IPS-18a (cell line): ENCODE data around the gene NSD1.

Experiments used
- H3K27ac ChIP-seq: one replicate; pipeline ENCODE4 v1.5.1; 2013; ENCODE audit warnings: low read length
- H3K27me3 ChIP-seq: one replicate; pipeline ENCODE4 v1.6.1; 2013; ENCODE audit warnings: mild to moderate bottlenecking, low read length; ENCODE audit not compliant: control insufficient read depth, insufficient read depth
- H3K36me3 ChIP-seq: one replicate; pipeline ENCODE4 v1.6.1; 2013; ENCODE audit warnings: low read depth, low read length; ENCODE audit not compliant: control insufficient read depth
- H3K4me1 ChIP-seq: one replicate; pipeline ENCODE4 v1.6.1; 2013; ENCODE audit warnings: low read depth, low read length; ENCODE audit not compliant: control insufficient read depth
- H3K4me3 ChIP-seq: one replicate; pipeline ENCODE4 v1.5.1; 2013; ENCODE audit warnings: low read length
- H3K9ac ChIP-seq: one replicate; pipeline ENCODE4 v1.6.1; 2013; ENCODE audit warnings: mild to moderate bottlenecking, low read length, moderate library complexity
- H3K9me3 ChIP-seq: one replicate; pipeline ENCODE4 v1.6.1; 2013; ENCODE audit warnings: low read depth, low read length; ENCODE audit not compliant: control insufficient read depth

The NSD1 gene

GRCh38 chr5:177344891-177345290, 211.3 kb downstream of the NSD1 start:
- no peaks in the 10 kb centered on the region for H3K4me1 ChIP-seq
- no peak overlapping the region for H3K4me3 ChIP-seq
- no peaks in the 10 kb centered on the region for H3K27me3 ChIP-seq
- no peaks in the 10 kb centered on the region for H3K9me3 ChIP-seq
- peaks cover 12% of the 10 kb centered on the region for H3K36me3 ChIP-seq
- no peak overlapping the region for H3K27ac ChIP-seq
- H3K9ac ChIP-seq: no peak overlapping the region

GRCh38 chr5:177346820-177347219, 213.2 kb downstream of the NSD1 start:
- Histone ChIP-seq H3K9me3 (no peaks in the 10 kb centered on the region), H3K27me3 (no peaks in the 10 kb centered on the region), H3K4me1 (peaks cover 4% of the 10 kb centered on the region), H3K27ac (no peak overlapping the region), H3K36me3 (peaks cover 8% of the 10 kb centered on the region), H3K4me3 (no peak overlapping the region), H3K9ac (no peak overlapping the region)

- H3K9me3 ChIP-seq: no peaks in the 10 kb centered on the region
- no peak overlapping the region for H3K9ac ChIP-seq
- H3K4me3 ChIP-seq: no peak overlapping the region
- H3K27ac ChIP-seq: no peak overlapping the region
- peaks cover 4% of the 10 kb centered on the region for H3K4me1 ChIP-seq
- no peaks in the 10 kb centered on the region for H3K27me3 ChIP-seq
- H3K36me3 ChIP-seq: peaks cover 8% of the 10 kb centered on the region
These were observed 214.1 kb downstream of the NSD1 start for GRCh38 chr5:177347699-177348098.

GRCh38 chr5:177349362-177349647, 215.7 kb downstream of the NSD1 start:
- no peak overlapping the region for H3K27ac ChIP-seq
- H3K27me3 ChIP-seq: no peaks in the 10 kb centered on the region
- H3K9me3 ChIP-seq: no peaks in the 10 kb centered on the region
- peaks cover 8% of the 10 kb centered on the region for H3K36me3 ChIP-seq
- peaks cover 4% of the 10 kb centered on the region for H3K4me1 ChIP-seq
- no peak overlapping the region for H3K9ac ChIP-seq
- no peak overlapping the region for H3K4me3 ChIP-seq

GRCh38 chr5:177349762-177350161, 216.2 kb downstream of the NSD1 start:
- Histone ChIP-seq H3K4me1 (peaks cover 4% of the 10 kb centered on the region), H3K9me3 (no peaks in the 10 kb centered on the region), H3K4me3 (peak overlapping the region; percentile 97), H3K9ac (no peak overlapping the region), H3K27me3 (no peaks in the 10 kb centered on the region), H3K36me3 (peaks cover 8% of the 10 kb centered on the region), H3K27ac (no peak overlapping the region)
